GM12878 (cell line): ENCODE results near the gene CNRIP1. TPM values are rescaled to one million over a fixed set of nuclear protein-coding genes. Genes with fewer than 3 reads are reported as not detected.

Experiments used
- ATAC-seq: fragments of 200-7000 bp; cut with Tn5 transposase; 3 replicates; pipeline ENCODE4 v1.9.1; 2020; ENCODE audit warnings: mild to moderate bottlenecking, moderate library complexity
- BruUV-seq: library from RNA; stranded (reverse); fragments of 400-500 nt; replicated peaks from 2 replicates; lab custom pipeline; 2021; lab: Mats Ljungman, UMichigan
- CTCF ChIA-PET: fragments of 300-600 bp; sonication (Branson Sonifier 250); formaldehyde crosslinking; extraction: SDS; loops from one replicate; lab custom pipeline; 2021; ENCODE audit warnings: inconsistent platforms; lab: Yijun Ruan, JAX
- POLR2A ChIA-PET: fragments of 350-600 bp; formaldehyde crosslinking; extraction: SDS; loops from one replicate; lab custom pipeline; 2021; ENCODE audit warnings: inconsistent platforms; lab: Charles Lee
- RAD21 ChIA-PET: fragments of 300-600 bp; sonication (Branson Sonifier 250); formaldehyde crosslinking; loops from one replicate; lab custom pipeline; 2023; ENCODE audit warnings: antibody characterized with exemption; ENCODE audit not compliant: unreplicated experiment; lab: Charles Lee
- SMC1A ChIA-PET: fragments of 300-600 bp; sonication (Branson Sonifier 250); formaldehyde crosslinking; loops from one replicate; lab custom pipeline; 2023; ENCODE audit not compliant: unreplicated experiment, uncharacterized antibody; lab: Charles Lee
- DNase-seq: peaks from one replicate; pipeline ENCODE4 v3.0.0-alpha.2; 2011; ENCODE audit warnings: low read depth, low spot score
- FAIRE-seq: peaks from 3 replicates; lab custom pipeline; 2011; peaks lifted over from hg19 to GRCh38; lab: Jason Lieb, UNC
- H2AFZ ChIP-seq: 2 replicates; pipeline ENCODE4 v1.6.0; 2011; ENCODE audit warnings: low read depth, low read length, control low read depth; ENCODE audit not compliant: control insufficient read depth
- H3K27ac ChIP-seq: 2 replicates; pipeline ENCODE4 v1.5.1; 2011; ENCODE audit warnings: control low read depth; ENCODE audit not compliant: control insufficient read depth, insufficient read depth
- H3K27me3 ChIP-seq, 2 experiments: replicated peaks in 1 of 2; 2 replicates each; pipeline versions ENCODE4 v1.6.0 to v1.6.1; 2011; ENCODE audit warnings: low read length in 1 of 2; ENCODE audit not compliant: control insufficient read depth in 2 of 2, insufficient read depth in 2 of 2
- H3K36me3 ChIP-seq, 2 experiments: 2 replicates each; pipeline ENCODE4 v1.5.1; 2011; ENCODE audit warnings: low read length in 1 of 2; ENCODE audit not compliant: control insufficient read depth in 2 of 2, insufficient read depth in 2 of 2
- H3K4me1 ChIP-seq: 2 replicates; pipeline ENCODE4 v1.6.1; 2011; ENCODE audit warnings: mild to moderate bottlenecking, low read length, moderate library complexity, mixed read lengths; ENCODE audit not compliant: control insufficient read depth, insufficient read depth
- H3K4me2 ChIP-seq: 2 replicates; pipeline ENCODE4 v1.6.0; 2011; ENCODE audit warnings: control low read depth; ENCODE audit not compliant: control insufficient read depth, insufficient read depth
- H3K4me3 ChIP-seq: fragments of 200-600 bp; sonication (generic); 2 replicates; pipeline ENCODE4 v1.5.1; 2016
- H3K79me2 ChIP-seq: 2 replicates; pipeline ENCODE4 v1.6.0; 2011; ENCODE audit warnings: low read length; ENCODE audit not compliant: control insufficient read depth, insufficient read depth
- H3K9ac ChIP-seq: 2 replicates; pipeline ENCODE4 v1.8.0; 2011; ENCODE audit warnings: low read length, control low read depth, mixed read lengths; ENCODE audit not compliant: control insufficient read depth, insufficient read depth
- H3K9me3 ChIP-seq: replicated peaks from 3 replicates; pipeline ENCODE4 v1.5.1; 2011; ENCODE audit warnings: mild to moderate bottlenecking, low read length; ENCODE audit not compliant: control insufficient read depth, insufficient read depth
- H4K20me1 ChIP-seq: 2 replicates; pipeline ENCODE4 v1.6.0; 2011; ENCODE audit not compliant: control insufficient read depth, insufficient read depth
- BMI1 ChIP-seq: fragments of 450-650 bp; IDR thresholded peaks from 2 replicates; pipeline ENCODE4 v1.6.1; 2016; ENCODE audit warnings: mild to moderate bottlenecking, moderate library complexity, borderline replicate concordance
- CBFB ChIP-seq: IDR thresholded peaks from 2 replicates; pipeline ENCODE4 v1.6.1; 2016; ENCODE audit warnings: antibody characterized with exemption, low read depth
- CHD2 ChIP-seq: IDR thresholded peaks from 2 replicates; pipeline ENCODE4 v1.6.1; 2011; ENCODE audit warnings: low read depth, low read length, improper control_type of control experiment, borderline replicate concordance
- CTCF ChIP-seq, 3 experiments: IDR thresholded peaks in 2 of 3; conservative IDR thresholded peaks in 1 of 3; 2 replicates each; pipeline ENCODE4 v1.5.1; 2011; ENCODE audit warnings: low read depth in 3 of 3, low read length in 3 of 3, mild to moderate bottlenecking in 3 of 3, control low read depth in 2 of 3, moderate library complexity in 2 of 3, inconsistent platforms in 1 of 3, mixed read lengths in 1 of 3; ENCODE audit not compliant: control insufficient read depth in 2 of 3, insufficient read depth in 1 of 3; ENCODE audit errors: extremely low read depth in 1 of 3
- EZH2 ChIP-seq: IDR thresholded peaks from 2 replicates; pipeline ENCODE4 v1.6.1; 2012; ENCODE audit warnings: low read depth, mild to moderate bottlenecking, control low read depth, inconsistent platforms, low read length, borderline replicate concordance; ENCODE audit not compliant: control insufficient read depth
- PAX8 ChIP-seq: fragments of 450-650 bp; IDR thresholded peaks from 2 replicates; pipeline ENCODE4 v1.6.1; 2017; ENCODE audit warnings: mild to moderate bottlenecking, moderate library complexity
- SKIL ChIP-seq: fragments of 450-650 bp; IDR thresholded peaks from 2 replicates; pipeline ENCODE4 v1.6.1; 2017; ENCODE audit warnings: mild to moderate bottlenecking, low read depth, inconsistent platforms; ENCODE audit not compliant: poor library complexity, severe bottlenecking
- SMAD5 ChIP-seq: IDR thresholded peaks from 2 replicates; pipeline ENCODE4 v1.6.1; 2016; ENCODE audit warnings: antibody characterized with exemption, low read depth
- STAT1 ChIP-seq: fragments of 450-650 bp; conservative IDR thresholded peaks from 2 replicates; pipeline ENCODE4 v1.6.1; 2014; ENCODE audit warnings: antibody characterized with exemption, mild to moderate bottlenecking
- TCF3 ChIP-seq: IDR thresholded peaks from 2 replicates; pipeline ENCODE4 v1.6.1; 2012; ENCODE audit warnings: low read depth, mild to moderate bottlenecking, low read length, borderline replicate concordance; ENCODE audit not compliant: insufficient read depth
- WGBS: methylation state at CpG from one replicate; pipeline ENCODE4 v1.1.6; 2016; ENCODE audit warnings: low lambda C conversion rate; ENCODE audit not compliant: insufficient replicate concordance, insufficient coverage; ENCODE audit errors: missing lambda C conversion rate; 5-methylcytosine and 5-hydroxymethylcytosine counted together
- in situ Hi-C: fragments of 300-500 bp; cut with MboI; formaldehyde crosslinking; loops from 9 replicates; pipeline ENCODE4 v1.14.3; 2018; ENCODE audit warnings: mixed read lengths
- intact Hi-C: fragments of 100-400 bp; cut with micrococcal nuclease; formaldehyde crosslinking; loops from one replicate; pipeline ENCODE4 v1.14.2; 2022; ENCODE audit not compliant: unreplicated experiment
- polyA plus RNA-seq, 11 experiments: library from polyadenylated mRNA; depleted of rRNA in 4 of 11; unstranded in 6 of 11; stranded (reverse) in 5 of 11; fragments of >200 nt; fragmentation: Nextera tagmentation in 4 of 11; fragmentation: Illumina TruSeq in 1 of 11; extraction: Ambion mirVana in 4 of 11; extraction: Trizol in 1 of 11; gene quantifications; 1 replicate in 1 of 11; 2 replicates in 10 of 11; pipeline versions ENCODE4 v1.2.1 to v1.2.3, GENCODE V29; 2011 to 2016; ENCODE audit warnings: inconsistent platforms in 2 of 11, missing spikeins in 2 of 11, low read depth in 1 of 11
- total RNA-seq, 4 experiments: library from RNA; depleted of rRNA in 3 of 4; stranded (reverse); fragments of >200 nt in 3 of 4; fragmentation: Illumina TruSeq in 1 of 4; extraction: Trizol in 1 of 4; gene quantifications; 2 replicates each; pipeline versions ENCODE4 v1.2.1 to v1.2.3, GENCODE V29; 2013 to 2021

The CNRIP1 gene
- total and polyA plus RNA-seq, 10 of the 15 experiments (the other 5 are each of a cell fraction or from before 2014, with no cell fraction given), result not detected

- no peak for TF ChIP-seq SKIL
Measured at GRCh38 chr2:68280796-68281195, 39.0 kb downstream of the CNRIP1 start (continued).

- ChIA-PET SMC1A (interaction anchor here (0.9 to 6.7 kb wide), 4 partner anchors 13 to 159 kb away, joined by 3 to 64 read pairs (median 4); no protein-coding TSS in a partner anchor), POLR2A (no interaction called here), CTCF (interaction anchor here (0.7 to 10.0 kb wide), 9 partner anchors 9 to 855 kb away, joined by 3 to 130 read pairs (median 4); no protein-coding TSS in a partner anchor), RAD21 (interaction anchor here (1.9 kb wide), 1 partner anchor 11 kb away, joined by 6 read pairs; no protein-coding TSS in a partner anchor)
- no peaks in the 10 kb centered on the region for H3K27me3 ChIP-seq
- 0% methylated on average over 1 of the region's 1 CpG for WGBS
- H3K4me1 ChIP-seq, result no peaks in the 10 kb centered on the region
- no peaks in the 10 kb centered on the region for H3K9me3 ChIP-seq
- no peaks in the 10 kb centered on the region for H3K36me3 ChIP-seq
- no peak overlapping the region for H3K27ac ChIP-seq
- no peak for FAIRE-seq
- no peak overlapping the region for H3K4me2 ChIP-seq
- no peak overlapping the region for H2AFZ ChIP-seq
- no TSS peak for BruUV-seq
- ATAC-seq, result no peak
- DNase-seq, result no peak
- intact Hi-C loops (loop anchor here (10.0 kb wide), 1 partner anchor 226 kb away; no protein-coding TSS in a partner anchor), in situ Hi-C loops (no loop called here)
- H3K4me3 ChIP-seq, result no peak overlapping the region
- no peaks in the 10 kb centered on the region for H4K20me1 ChIP-seq
- no peak overlapping the region for H3K9ac ChIP-seq
- H3K79me2 ChIP-seq, result no peaks in the 10 kb centered on the region
- TF ChIP-seq CTCF (IDR thresholded peaks at IDR 0.05 in 2 of 3, conservative IDR thresholded peaks at IDR 0.05 in 1 of 3; ENCODE audit: control insufficient read depth in 2 of 3, extremely low read depth in 1 of 3, insufficient read depth in 1 of 3, low read depth in 3 of 3, low read length in 3 of 3) (no peak), CBFB (no peak), PAX8 (no peak), SMAD5 (no peak), CHD2 (no peak), STAT1 (no peak), BMI1 (no peak), TCF3 (no peak), EZH2 (no peak)
Measured at GRCh38 chr2:68280348-68280747, 39.4 kb downstream of the CNRIP1 start.
